Measurements from ENCODE around the gene GSTT2.
"Not testable (repeated sequence)": the region's sequence is repeated elsewhere in the genome, so short reads cannot be mapped to it uniquely, and the experiment has no call there.

GSTT2 gene

DNA sequence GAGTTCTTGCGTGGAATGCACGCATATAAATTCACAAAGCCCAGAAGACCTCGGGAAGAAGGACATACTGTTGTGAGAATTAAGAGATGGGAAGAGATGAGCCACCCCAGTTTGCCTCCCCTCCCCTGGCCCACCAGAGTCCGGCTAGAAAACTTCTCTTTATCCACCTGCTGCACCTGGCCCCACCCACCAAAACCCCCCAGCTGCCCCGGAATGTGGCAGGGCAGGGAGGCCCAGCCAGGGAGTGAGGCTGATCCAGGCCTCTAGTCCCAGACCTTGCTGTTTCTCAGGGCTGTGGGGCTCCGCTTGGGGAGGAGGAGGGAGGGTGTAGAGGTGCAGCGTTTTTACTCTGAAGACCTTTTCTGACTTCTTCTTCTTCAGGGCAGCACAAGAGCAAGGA lies 633 bp downstream of the GSTT2 start:
- H3K27me3 ChIP-seq (ENCODE audit: insufficient read depth, low read length); H3K9me3 ChIP-seq (ENCODE audit: insufficient read depth, low read depth, low read length); H3K4me3 ChIP-seq (ENCODE audit: low read length); H3K27ac ChIP-seq (ENCODE audit: low read length); H3K4me1 ChIP-seq (ENCODE audit: insufficient read depth, low read length); H3K36me3 ChIP-seq (ENCODE audit: insufficient read depth, low read depth, low read length); H3K9ac ChIP-seq (ENCODE audit: low read depth, low read length): not testable (repeated sequence)

- Histone ChIP-seq H3K27ac (ENCODE audit: low read length) (no peak overlapping the region), H3K9me3 (ENCODE audit: insufficient read depth, low read depth, low read length) (no peaks in the 10 kb centered on the region), H3K9ac (ENCODE audit: low read depth, low read length) (no peak overlapping the region), H3K27me3 (ENCODE audit: insufficient read depth, low read length) (no peaks in the 10 kb centered on the region), H3K4me1 (ENCODE audit: insufficient read depth, low read length) (no peaks in the 10 kb centered on the region), H3K36me3 (ENCODE audit: insufficient read depth, low read depth, low read length) (no peaks in the 10 kb centered on the region), H3K4me3 (ENCODE audit: low read length) (no peak overlapping the region)
Observed at GRCh38 chr22:23984430-23984829, 4.5 kb downstream of the GSTT2 start.

GRCh38 chr22:23986089-23986488 lies 6.2 kb downstream of the GSTT2 start:
- H3K9ac ChIP-seq (ENCODE audit: low read depth, low read length); H3K4me1 ChIP-seq (ENCODE audit: insufficient read depth, low read length); H3K4me3 ChIP-seq (ENCODE audit: low read length); H3K36me3 ChIP-seq (ENCODE audit: insufficient read depth, low read depth, low read length); H3K9me3 ChIP-seq (ENCODE audit: insufficient read depth, low read depth, low read length); H3K27ac ChIP-seq (ENCODE audit: low read length); H3K27me3 ChIP-seq (ENCODE audit: insufficient read depth, low read length): not testable (repeated sequence)

DNA sequence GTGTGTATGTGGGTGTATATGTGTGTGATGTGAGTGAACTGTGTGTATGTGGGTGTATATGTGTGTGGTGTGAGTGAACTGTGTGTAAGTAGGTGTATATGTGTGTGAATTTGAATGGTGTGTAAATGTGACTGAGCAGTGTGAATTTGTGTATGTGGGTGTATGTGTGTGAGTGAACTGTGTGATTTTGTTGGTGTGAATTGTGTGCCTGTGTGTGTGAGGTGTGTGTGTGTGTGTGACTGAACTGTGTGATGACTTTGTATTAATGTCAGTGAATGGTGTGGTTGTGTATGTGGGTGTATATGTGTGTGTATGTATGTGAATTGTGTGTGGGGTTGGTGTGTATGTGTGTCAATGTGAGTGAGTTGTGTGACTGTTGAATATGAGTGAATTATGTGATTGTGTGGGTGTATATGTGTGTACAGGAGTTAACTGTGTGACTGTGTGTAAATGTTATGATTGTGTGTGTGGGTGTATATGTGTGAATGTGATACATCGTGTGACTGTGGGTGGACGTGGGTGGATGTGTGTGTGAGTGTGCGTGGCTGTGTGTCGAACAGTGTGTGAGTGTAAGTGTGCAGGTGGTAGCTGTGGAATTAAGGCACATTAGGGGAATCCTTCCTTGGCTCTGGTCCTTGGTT lies 6.7 kb downstream of the GSTT2 start:
- not testable (repeated sequence) for H3K4me3 ChIP-seq (ENCODE audit: low read length); H3K4me1 ChIP-seq (ENCODE audit: insufficient read depth, low read length); H3K36me3 ChIP-seq (ENCODE audit: insufficient read depth, low read depth, low read length); H3K9me3 ChIP-seq (ENCODE audit: insufficient read depth, low read depth, low read length); H3K27ac ChIP-seq (ENCODE audit: low read length); H3K9ac ChIP-seq (ENCODE audit: low read depth, low read length); H3K27me3 ChIP-seq (ENCODE audit: insufficient read depth, low read length)

GRCh38 chr22:23989583-23990244 lies 9.8 kb downstream of the GSTT2 start:
- H3K36me3 ChIP-seq (ENCODE audit: insufficient read depth, low read depth, low read length); H3K4me3 ChIP-seq (ENCODE audit: low read length); H3K27me3 ChIP-seq (ENCODE audit: insufficient read depth, low read length); H3K9me3 ChIP-seq (ENCODE audit: insufficient read depth, low read depth, low read length); H3K9ac ChIP-seq (ENCODE audit: low read depth, low read length); H3K4me1 ChIP-seq (ENCODE audit: insufficient read depth, low read length); H3K27ac ChIP-seq (ENCODE audit: low read length): not testable (repeated sequence)

DNA sequence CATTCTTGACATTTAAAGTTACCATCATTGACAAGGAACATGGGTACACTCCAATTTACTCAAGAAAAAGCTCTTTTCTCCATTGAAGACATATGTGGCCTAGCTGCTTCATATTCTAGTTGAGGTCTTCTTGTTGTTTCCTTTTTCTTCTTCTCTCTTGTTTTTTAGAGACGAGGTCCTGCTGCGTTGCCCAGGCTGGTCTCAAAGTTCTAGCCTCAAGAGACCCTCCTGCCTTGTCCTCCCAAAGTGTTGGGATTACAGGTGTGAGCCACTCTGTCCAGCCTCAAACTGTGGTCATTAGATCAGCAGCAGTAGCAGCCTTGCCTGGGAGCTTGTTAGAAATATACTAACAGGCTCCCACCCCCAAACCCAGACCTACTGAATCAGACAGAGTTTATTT lies 13.1 kb downstream of the GSTT2 start:
- not testable (repeated sequence) for H3K27me3 ChIP-seq (ENCODE audit: insufficient read depth, low read length); H3K36me3 ChIP-seq (ENCODE audit: insufficient read depth, low read depth, low read length); H3K4me1 ChIP-seq (ENCODE audit: insufficient read depth, low read length)

DNA sequence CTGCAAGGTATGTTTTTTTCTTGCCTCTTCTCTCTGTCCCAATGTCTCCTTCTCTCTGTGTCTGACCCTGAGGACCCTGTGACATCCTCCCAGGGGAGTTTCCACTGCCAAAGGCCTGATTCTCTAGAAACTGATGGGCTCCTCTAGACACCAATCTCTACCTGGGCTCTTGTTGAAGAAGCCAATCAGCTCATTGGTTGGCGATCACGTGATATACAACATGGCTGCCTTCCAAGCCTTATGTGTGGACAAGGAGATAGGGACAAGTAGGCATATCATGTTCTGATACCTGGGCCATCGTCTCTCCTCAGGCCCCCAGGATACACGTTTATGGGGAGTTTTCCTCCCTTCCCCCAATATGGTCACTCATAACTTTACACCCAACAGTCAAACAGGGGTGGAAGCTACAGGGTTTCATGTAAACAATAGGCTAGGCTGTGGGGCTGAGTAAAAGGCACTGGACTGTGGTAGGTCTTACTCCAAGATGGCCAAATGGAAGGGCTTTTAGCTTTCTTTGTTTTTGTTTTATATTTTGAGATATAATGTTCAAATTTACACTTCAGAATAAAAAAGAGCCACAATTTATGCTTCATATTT lies 13.7 kb downstream of the GSTT2 start:
- not testable (repeated sequence) for H3K4me3 ChIP-seq (ENCODE audit: low read length); H3K9me3 ChIP-seq (ENCODE audit: insufficient read depth, low read depth, low read length); H3K27ac ChIP-seq (ENCODE audit: low read length); H3K4me1 ChIP-seq (ENCODE audit: insufficient read depth, low read length); H3K36me3 ChIP-seq (ENCODE audit: insufficient read depth, low read depth, low read length); H3K9ac ChIP-seq (ENCODE audit: low read depth, low read length); H3K27me3 ChIP-seq (ENCODE audit: insufficient read depth, low read length)

More for the DNA sequence above, 13.1 kb downstream of the GSTT2 start:
- H3K27ac ChIP-seq (ENCODE audit: low read length); H3K9me3 ChIP-seq (ENCODE audit: insufficient read depth, low read depth, low read length); H3K9ac ChIP-seq (ENCODE audit: low read depth, low read length); H3K4me3 ChIP-seq (ENCODE audit: low read length): not testable (repeated sequence)

- H3K9me3 ChIP-seq (ENCODE audit: insufficient read depth, low read depth, low read length) = no peaks in the 10 kb centered on the region
- no peak overlapping the region for H3K4me3 ChIP-seq (ENCODE audit: low read length)
- H3K36me3 ChIP-seq (ENCODE audit: insufficient read depth, low read depth, low read length) = no peaks in the 10 kb centered on the region
- H3K27ac ChIP-seq (ENCODE audit: low read length) = no peak overlapping the region
- no peak overlapping the region for H3K9ac ChIP-seq (ENCODE audit: low read depth, low read length)
- no peaks in the 10 kb centered on the region; the same call in 1 of the 2 replicates for H3K4me1 ChIP-seq (ENCODE audit: insufficient read depth, low read length)
- no peaks in the 10 kb centered on the region for H3K27me3 ChIP-seq (ENCODE audit: insufficient read depth, low read length)
Observed at GRCh38 chr22:23997092-23997491, 17.2 kb downstream of the GSTT2 start.

DNA sequence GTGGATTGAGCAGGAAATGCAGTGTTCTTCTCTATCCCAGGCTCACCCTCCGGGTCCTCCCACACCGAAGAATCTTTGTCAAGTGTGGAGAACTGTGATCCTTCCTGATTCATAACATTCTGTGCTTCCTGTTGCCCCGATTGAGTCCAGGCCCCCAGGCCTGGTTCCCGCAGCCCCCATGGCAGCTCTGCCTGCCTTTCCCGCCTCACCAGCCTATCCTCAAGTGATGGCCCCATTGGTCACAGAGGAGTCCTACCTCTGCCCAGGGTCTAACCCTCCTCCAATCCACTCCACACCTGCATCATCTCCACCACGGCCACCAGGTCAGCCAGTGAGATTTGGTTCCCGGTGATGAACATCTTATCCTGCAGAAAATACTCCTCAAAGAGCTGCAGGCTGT lies 19.8 kb downstream of the GSTT2 start:
- not testable (repeated sequence) for H3K9ac ChIP-seq (ENCODE audit: low read depth, low read length); H3K4me1 ChIP-seq (ENCODE audit: insufficient read depth, low read length); H3K27ac ChIP-seq (ENCODE audit: low read length); H3K27me3 ChIP-seq (ENCODE audit: insufficient read depth, low read length); H3K36me3 ChIP-seq (ENCODE audit: insufficient read depth, low read depth, low read length); H3K4me3 ChIP-seq (ENCODE audit: low read length); H3K9me3 ChIP-seq (ENCODE audit: insufficient read depth, low read depth, low read length)

DNA sequence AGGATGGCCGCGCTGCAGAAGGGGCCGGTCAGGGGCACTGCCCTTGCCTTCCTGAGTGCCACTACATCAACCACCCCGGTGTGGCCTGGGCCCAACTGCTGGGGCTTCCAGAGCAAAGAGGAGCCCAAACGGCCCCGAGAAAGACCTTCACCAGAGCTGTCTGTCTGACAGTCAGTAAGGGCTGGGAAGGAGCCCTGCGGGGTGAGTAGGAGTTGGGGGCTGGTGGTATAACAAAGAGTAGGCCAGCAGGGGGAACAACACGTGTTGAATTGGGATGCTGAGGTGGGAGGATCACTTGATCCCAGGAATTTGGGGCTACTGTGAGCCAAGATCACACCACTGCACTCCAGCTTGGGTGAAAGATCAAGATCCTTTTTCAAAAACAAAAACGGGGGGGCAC lies 21.4 kb downstream of the GSTT2 start:
- Histone ChIP-seq H3K36me3 (ENCODE audit: insufficient read depth, low read depth, low read length) (no peaks in the 10 kb centered on the region), H3K27me3 (ENCODE audit: insufficient read depth, low read length) (no peaks in the 10 kb centered on the region), H3K9me3 (ENCODE audit: insufficient read depth, low read depth, low read length) (no peaks in the 10 kb centered on the region), H3K4me1 (ENCODE audit: insufficient read depth, low read length) (no peaks in the 10 kb centered on the region; the same call in 1 of the 2 replicates), H3K4me3 (ENCODE audit: low read length) (no peak overlapping the region), H3K9ac (ENCODE audit: low read depth, low read length) (no peak overlapping the region), H3K27ac (ENCODE audit: low read length) (no peak overlapping the region)

GRCh38 chr22:24002272-24002671 lies 22.3 kb downstream of the GSTT2 start:
- Histone ChIP-seq H3K9ac (ENCODE audit: low read depth, low read length) (no peak overlapping the region), H3K27ac (ENCODE audit: low read length) (no peak overlapping the region), H3K27me3 (ENCODE audit: insufficient read depth, low read length) (no peaks in the 10 kb centered on the region), H3K4me1 (ENCODE audit: insufficient read depth, low read length) (no peaks in the 10 kb centered on the region; the same call in 1 of the 2 replicates), H3K4me3 (ENCODE audit: low read length) (no peak overlapping the region), H3K9me3 (ENCODE audit: insufficient read depth, low read depth, low read length) (no peaks in the 10 kb centered on the region), H3K36me3 (ENCODE audit: insufficient read depth, low read depth, low read length) (no peaks in the 10 kb centered on the region)

DNA sequence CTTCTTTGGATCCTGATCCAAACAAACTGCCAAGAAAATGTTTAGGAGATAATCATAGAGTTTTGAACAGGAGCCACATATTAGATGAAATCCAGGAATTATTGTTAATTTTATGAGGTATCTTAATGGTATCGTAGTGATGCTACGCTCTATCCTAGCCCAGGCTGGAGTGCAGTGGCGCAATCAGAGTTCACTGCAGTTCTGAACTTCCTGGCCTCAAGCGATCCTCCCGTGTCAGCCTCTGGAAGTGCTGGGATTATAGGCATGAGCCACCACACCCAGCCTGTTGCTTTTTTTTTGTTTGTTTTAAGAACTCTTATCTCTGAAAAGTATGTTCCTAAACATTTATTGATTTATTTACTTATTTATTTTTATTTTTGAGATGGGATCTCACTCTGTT lies 22.9 kb downstream of the GSTT2 start:
- no peaks in the 10 kb centered on the region for H3K36me3 ChIP-seq (ENCODE audit: insufficient read depth, low read depth, low read length)
- H3K27ac ChIP-seq (ENCODE audit: low read length) = no peak overlapping the region
- no peaks in the 10 kb centered on the region for H3K9me3 ChIP-seq (ENCODE audit: insufficient read depth, low read depth, low read length)
- H3K4me3 ChIP-seq (ENCODE audit: low read length) = no peak overlapping the region
- H3K27me3 ChIP-seq (ENCODE audit: insufficient read depth, low read length) = no peaks in the 10 kb centered on the region
- H3K4me1 ChIP-seq (ENCODE audit: insufficient read depth, low read length) = no peaks in the 10 kb centered on the region; the same call in 1 of the 2 replicates
- no peak overlapping the region for H3K9ac ChIP-seq (ENCODE audit: low read depth, low read length)
